Endothelial cell of umbilical vein (primary cell): Measurements from ENCODE around the gene NCMAP.

Experiments used
- CTCF ChIP-seq, 2 donors: IDR thresholded peaks; 1 replicate in 1 of 2; 2 replicates in 1 of 2; pipeline ENCODE4 v1.5.1; 2011; ENCODE audit warnings: low read length in 2 of 2, mild to moderate bottlenecking in 2 of 2, moderate library complexity in 2 of 2, control low read depth in 1 of 2, inconsistent platforms in 1 of 2, low read depth in 1 of 2; ENCODE audit not compliant: insufficient read depth in 1 of 2; ENCODE audit errors: extremely low read depth in 1 of 2
- EZH2 ChIP-seq: IDR thresholded peaks from 2 replicates; pipeline ENCODE4 v1.6.1; 2012; ENCODE audit warnings: borderline replicate concordance, low read depth, mild to moderate bottlenecking, moderate library complexity, low read length, inconsistent platforms; ENCODE audit not compliant: severe bottlenecking
- FOS ChIP-seq: IDR thresholded peaks from 2 replicates; pipeline ENCODE4 v1.6.1; 2011; ENCODE audit warnings: mild to moderate bottlenecking, low read length, moderate library complexity, borderline replicate concordance; ENCODE audit not compliant: insufficient read depth
- MAX ChIP-seq: IDR thresholded peaks from 2 replicates; pipeline ENCODE4 v1.6.1; 2011; ENCODE audit not compliant: insufficient read depth, insufficient read length
- POLR2A ChIP-seq: IDR thresholded peaks from 2 replicates; pipeline ENCODE4 v1.6.1; 2012; ENCODE audit warnings: low read depth, mild to moderate bottlenecking, control low read depth, low read length
- POLR2AphosphoS5 ChIP-seq: IDR thresholded peaks from 2 replicates; pipeline ENCODE4 v1.6.1; 2012; ENCODE audit warnings: low read depth, mild to moderate bottlenecking, control low read depth, low read length, moderate library complexity; ENCODE audit not compliant: insufficient read depth

- TF ChIP-seq CTCF (IDR thresholded peaks at IDR 0.05; ENCODE audit: extremely low read depth in 1 of 2, insufficient read depth in 1 of 2, low read depth in 1 of 2, low read length in 2 of 2) (no peak), EZH2 (no peak), POLR2A (no peak), FOS (no peak), MAX (no peak), POLR2AphosphoS5 (no peak)
Observed at GRCh38 chr1:24580756-24581155, 24.9 kb downstream of the NCMAP start.
